PC-3 (cell line): Measurements from ENCODE around the gene ZNF286A. TPM values are rescaled to one million over a fixed set of nuclear protein-coding genes. Genes with fewer than 3 reads are reported as not detected.

Experiments
- ATAC-seq: fragments of 200-7000 bp; cut with Tn5 transposase; 2 replicates; pipeline ENCODE4 v1.9.1; 2020; ENCODE audit warnings: mild to moderate bottlenecking, moderate library complexity
- BruUV-seq: library from RNA; stranded (reverse); fragments of 400-500 nt; replicated peaks from 2 replicates; lab custom pipeline; 2021; lab: Mats Ljungman, UMichigan
- CTCF ChIA-PET: fragments of 300-600 bp; sonication (Branson Sonifier 250); formaldehyde crosslinking; loops from one replicate; lab custom pipeline; 2022; ENCODE audit warnings: antibody characterized with exemption; lab: Charles Lee
- POLR2A ChIA-PET: fragments of 300-600 bp; sonication (Branson Sonifier 250); formaldehyde crosslinking; loops from one replicate; lab custom pipeline; 2022; ENCODE audit warnings: antibody characterized with exemption; ENCODE audit not compliant: unreplicated experiment; lab: Charles Lee
- DNase-seq: peaks from one replicate; pipeline ENCODE4 v3.0.0-alpha.2; 2015
- H2AFZ ChIP-seq: fragments of 300-600 bp; sonication (generic); 2 replicates; pipeline ENCODE4 v1.6.0; 2016; ENCODE audit warnings: antibody characterized with exemption, low read length
- H3F3A ChIP-seq: fragments of 300-600 bp; sonication (generic); one replicate; pipeline ENCODE4 v1.6.0; 2017; ENCODE audit warnings: antibody characterized with exemption, low read length, control low read depth, mild to moderate bottlenecking; ENCODE audit not compliant: unreplicated experiment
- H3K27ac ChIP-seq: fragments of 300-600 bp; sonication (generic); 2 replicates; pipeline ENCODE4 v1.5.1; 2016; ENCODE audit warnings: mild to moderate bottlenecking, low read length
- H3K27me3 ChIP-seq: fragments of 300-600 bp; sonication (generic); 2 replicates; pipeline ENCODE4 v1.6.1; 2016; ENCODE audit warnings: low read length, mixed read lengths
- H3K36me3 ChIP-seq: fragments of 300-600 bp; sonication (generic); 2 replicates; pipeline ENCODE4 v1.6.1; 2016; ENCODE audit warnings: low read depth, mixed run types, low read length, mixed read lengths
- H3K4me1 ChIP-seq: fragments of 300-600 bp; sonication (generic); 2 replicates; pipeline ENCODE4 v1.5.1; 2016; ENCODE audit warnings: low read length; ENCODE audit not compliant: insufficient read depth
- H3K4me2 ChIP-seq: fragments of 300-600 bp; sonication (generic); 2 replicates; pipeline ENCODE4 v1.6.0; 2016; ENCODE audit warnings: low read length
- H3K4me3 ChIP-seq: fragments of 300-600 bp; sonication (generic); 2 replicates; pipeline ENCODE4 v1.5.1; 2016; ENCODE audit warnings: mild to moderate bottlenecking, low read length, mixed read lengths
- H3K79me2 ChIP-seq: fragments of 300-600 bp; sonication (generic); 2 replicates; pipeline ENCODE4 v1.6.1; 2017; ENCODE audit warnings: low read length, mixed read lengths
- H3K9ac ChIP-seq: fragments of 300-600 bp; sonication (generic); 2 replicates; pipeline ENCODE4 v1.6.0; 2016; ENCODE audit warnings: mild to moderate bottlenecking, low read length
- H3K9me2 ChIP-seq: fragments of 300-600 bp; sonication (generic); replicated peaks from 2 replicates; pipeline ENCODE4 v1.6.1; 2016; ENCODE audit warnings: mixed run types, low read length, mixed read lengths
- H3K9me3 ChIP-seq: fragments of 300-600 bp; sonication (generic); 2 replicates; pipeline ENCODE4 v1.6.1; 2016; ENCODE audit warnings: low read length, mixed read lengths
- H4K20me1 ChIP-seq: fragments of 300-600 bp; sonication (generic); 2 replicates; pipeline ENCODE4 v1.6.1; 2016; ENCODE audit warnings: low read length, mixed read lengths
- EZH2 ChIP-seq: fragments of 300-600 bp; sonication (generic); IDR thresholded peaks from one replicate; pipeline ENCODE4 v1.6.1; 2017; ENCODE audit warnings: antibody characterized with exemption, mild to moderate bottlenecking, low read length; ENCODE audit not compliant: unreplicated experiment
- EZH2phosphoT487 ChIP-seq: fragments of 300-600 bp; sonication (generic); IDR thresholded peaks from 2 replicates; pipeline ENCODE4 v1.6.1; 2018; ENCODE audit warnings: mild to moderate bottlenecking, antibody characterized with exemption, low read length, borderline replicate concordance
- intact Hi-C: fragments of 100-400 bp; cut with micrococcal nuclease; formaldehyde crosslinking; loops from 2 replicates; pipeline ENCODE4 v1.9.0; 2023
- total RNA-seq: library from RNA; depleted of rRNA; stranded (reverse); fragments of >200 nt; gene quantifications from 2 replicates; pipeline ENCODE4 v1.2.3, GENCODE V29; 2014
- TF ChIP-seq, protein P1 (sequence below): fragments of 300-600 bp; sonication (generic); conservative IDR thresholded peaks from 2 replicates; pipeline ENCODE4 v1.5.1; 2017; ENCODE audit warnings: antibody characterized with exemption, low read depth, mild to moderate bottlenecking, low read length

Gene ZNF286A
- total RNA-seq, 1 experiment from 2014 or later = 49.6 TPM

DNA sequence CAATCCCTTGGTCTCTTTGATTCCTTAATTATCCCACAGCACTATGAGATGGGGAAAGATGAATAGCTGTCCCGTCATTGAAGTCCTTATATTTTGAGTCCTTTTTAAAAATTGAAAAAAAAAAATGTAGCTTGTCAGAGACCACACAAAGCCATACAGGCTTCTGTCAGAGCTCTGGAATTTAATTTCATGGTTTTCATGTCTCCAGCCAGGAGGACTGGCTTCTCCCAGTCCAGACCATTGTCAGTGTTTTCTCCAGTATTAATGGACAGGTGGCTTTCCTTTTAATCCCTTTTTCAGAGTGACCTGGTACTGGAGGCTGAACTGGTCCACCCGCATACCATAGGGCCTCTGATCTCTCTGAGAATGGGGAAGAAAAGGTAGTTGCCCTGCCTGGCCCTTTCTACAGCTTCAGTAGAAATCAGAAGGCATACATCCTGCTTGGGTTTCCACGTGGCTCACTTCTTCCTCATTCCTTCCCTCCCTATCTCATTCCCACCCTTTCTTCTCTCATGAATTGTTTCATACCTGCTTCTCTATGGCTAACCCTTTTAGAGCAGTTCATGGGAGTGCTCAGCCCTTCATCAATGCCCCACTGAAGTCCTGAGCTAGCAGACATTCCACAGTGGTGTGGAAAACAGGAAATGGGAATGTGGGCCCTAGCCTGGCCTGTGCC is 44.5 kb upstream of the ZNF286A start:
- Histone ChIP-seq H3K4me1 (peaks cover 48% of the 10 kb centered on the region), H3F3A (peaks cover 24% of the 10 kb centered on the region), H3K9me3 (no peaks in the 10 kb centered on the region), H3K9ac (no peak overlapping the region), H3K27me3 (no peaks in the 10 kb centered on the region), H3K79me2 (peaks cover 15% of the 10 kb centered on the region), H3K9me2 (no peaks in the 10 kb centered on the region), H3K4me2 (no peak overlapping the region), H2AFZ (no peak overlapping the region), H3K27ac (peak overlapping the region; percentile 35), H3K36me3 (no peaks in the 10 kb centered on the region), H3K4me3 (no peak overlapping the region), H4K20me1 (no peaks in the 10 kb centered on the region)
- CTCF ChIA-PET = no interaction called here
- POLR2A ChIA-PET = no interaction called here
- ATAC-seq (no peak), DNase-seq (peak; percentile 57)
- intact Hi-C loops = no loop called here
- BruUV-seq = no TSS peak
- TF ChIP-seq, protein P1, sequence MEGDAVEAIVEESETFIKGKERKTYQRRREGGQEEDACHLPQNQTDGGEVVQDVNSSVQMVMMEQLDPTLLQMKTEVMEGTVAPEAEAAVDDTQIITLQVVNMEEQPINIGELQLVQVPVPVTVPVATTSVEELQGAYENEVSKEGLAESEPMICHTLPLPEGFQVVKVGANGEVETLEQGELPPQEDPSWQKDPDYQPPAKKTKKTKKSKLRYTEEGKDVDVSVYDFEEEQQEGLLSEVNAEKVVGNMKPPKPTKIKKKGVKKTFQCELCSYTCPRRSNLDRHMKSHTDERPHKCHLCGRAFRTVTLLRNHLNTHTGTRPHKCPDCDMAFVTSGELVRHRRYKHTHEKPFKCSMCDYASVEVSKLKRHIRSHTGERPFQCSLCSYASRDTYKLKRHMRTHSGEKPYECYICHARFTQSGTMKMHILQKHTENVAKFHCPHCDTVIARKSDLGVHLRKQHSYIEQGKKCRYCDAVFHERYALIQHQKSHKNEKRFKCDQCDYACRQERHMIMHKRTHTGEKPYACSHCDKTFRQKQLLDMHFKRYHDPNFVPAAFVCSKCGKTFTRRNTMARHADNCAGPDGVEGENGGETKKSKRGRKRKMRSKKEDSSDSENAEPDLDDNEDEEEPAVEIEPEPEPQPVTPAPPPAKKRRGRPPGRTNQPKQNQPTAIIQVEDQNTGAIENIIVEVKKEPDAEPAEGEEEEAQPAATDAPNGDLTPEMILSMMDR = no peak
- TF ChIP-seq EZH2phosphoT487 = no peak
- TF ChIP-seq EZH2 = no peak

DNA sequence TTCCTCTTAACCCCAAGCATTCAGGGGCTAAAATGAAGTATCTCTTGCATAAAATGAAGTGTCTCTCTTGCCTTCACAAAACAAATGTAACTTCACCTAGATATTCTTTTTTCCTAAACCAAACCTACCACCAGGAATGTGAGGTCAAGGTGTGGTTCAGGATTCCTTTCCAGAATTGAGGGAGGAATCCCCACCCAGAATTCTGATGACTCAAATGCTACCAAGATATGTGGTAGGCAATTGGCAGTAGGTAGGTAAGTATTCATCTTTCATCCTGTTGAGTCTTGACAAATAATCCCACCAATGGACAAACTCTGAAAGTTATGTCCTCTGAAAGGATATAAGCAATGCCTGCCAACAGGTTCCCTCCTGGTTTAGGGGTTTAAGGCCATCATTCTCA is 41.7 kb upstream of the ZNF286A start:
- peaks cover 19% of the 10 kb centered on the region for H3F3A ChIP-seq
- ChIA-PET CTCF (no interaction called here), POLR2A (no interaction called here)
- TF ChIP-seq, protein P1 = no peak
- TF ChIP-seq EZH2phosphoT487 (no peak), EZH2 (no peak)
- 0 out of 2 replicates have a peak, but pooled peaks cover 2% of the 10 kb centered on the region for H3K36me3 ChIP-seq
- H3K9ac ChIP-seq = peak overlapping the region; percentile 72
- intact Hi-C loops = no loop called here
- peak overlapping the region; percentile 10; the same call in 1 of the 2 replicates for H2AFZ ChIP-seq
- no TSS peak for BruUV-seq
- H3K4me2 ChIP-seq = peak overlapping the region; percentile 74
- H3K9me3 ChIP-seq = no peaks in the 10 kb centered on the region
- DNase-seq (peak; percentile 98), ATAC-seq (peak; percentile 60)
- peak overlapping the region; percentile 36 for H3K4me3 ChIP-seq
- no peaks in the 10 kb centered on the region for H3K27me3 ChIP-seq
- H3K79me2 ChIP-seq = no peaks in the 10 kb centered on the region
- H3K27ac ChIP-seq = peak overlapping the region; percentile 96
- peaks cover 52% of the 10 kb centered on the region for H3K4me1 ChIP-seq
- no peaks in the 10 kb centered on the region for H3K9me2 ChIP-seq
- no peaks in the 10 kb centered on the region for H4K20me1 ChIP-seq

DNA sequence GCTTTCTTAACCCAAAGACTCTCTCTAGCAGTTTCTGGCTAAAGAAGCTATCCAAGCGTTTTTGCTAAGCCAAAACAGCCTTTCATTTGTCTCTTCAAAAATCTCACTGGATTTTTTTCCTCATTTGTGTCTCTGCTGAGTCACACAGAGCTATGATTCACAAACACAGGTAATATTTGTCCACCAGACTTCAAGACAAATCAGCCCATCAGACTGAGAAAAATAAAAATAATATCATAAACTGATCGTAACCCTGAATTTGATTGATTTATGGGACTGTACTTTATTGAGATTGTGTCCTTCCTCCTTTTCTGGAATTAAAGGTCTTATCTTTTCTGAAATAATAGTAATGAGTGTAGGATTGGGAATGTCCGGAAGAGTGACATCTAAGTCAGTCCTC is 41.3 kb upstream of the ZNF286A start:
- Histone ChIP-seq H3K27me3 (no peaks in the 10 kb centered on the region), H3K4me3 (peak overlapping the region; percentile 36), H3K4me1 (peaks cover 52% of the 10 kb centered on the region), H3K36me3 (0 out of 2 replicates have a peak, but pooled peaks cover 2% of the 10 kb centered on the region), H2AFZ (peak overlapping the region; percentile 10; the same call in 1 of the 2 replicates), H4K20me1 (no peaks in the 10 kb centered on the region), H3F3A (peaks cover 19% of the 10 kb centered on the region), H3K4me2 (peak overlapping the region; percentile 74), H3K9ac (peak overlapping the region; percentile 72), H3K27ac (peak overlapping the region; percentile 96), H3K9me3 (no peaks in the 10 kb centered on the region), H3K79me2 (no peaks in the 10 kb centered on the region), H3K9me2 (no peaks in the 10 kb centered on the region)
- DNase-seq = peak; percentile 93
- TSS peak; percentile 86 for BruUV-seq
- intact Hi-C loops = no loop called here
- TF ChIP-seq, protein P1 = no peak
- no peak for TF ChIP-seq EZH2
- no peak for TF ChIP-seq EZH2phosphoT487
- ChIA-PET CTCF (no interaction called here), POLR2A (no interaction called here)
- peak; percentile 53 for ATAC-seq
